Measurements from ENCODE around the gene DNTTIP2. TPM values are rescaled to one million over a fixed set of nuclear protein-coding genes. Genes with fewer than 3 reads are reported as not detected.
"Not testable (repeated sequence)": the region's sequence is repeated elsewhere in the genome, so short reads cannot be mapped to it uniquely, and the experiment has no call there.

DNTTIP2 gene
- total RNA-seq, 1 experiment from 2014 or later: 66.1 TPM

GRCh38 chr1:93833293-93833692 is 45.7 kb downstream of the DNTTIP2 start:
- H3K79me2 ChIP-seq (ENCODE audit: insufficient read depth, low read length); H3K4me3 ChIP-seq (replicated peaks in 1 of 2; ENCODE audit: low read depth in 1 of 2, low read length in 2 of 2); BruUV-seq (replicated peaks); H3K36me3 ChIP-seq (ENCODE audit: control insufficient read depth in 1 of 2, insufficient read depth in 2 of 2, low read length in 2 of 2); H3K4me2 ChIP-seq (ENCODE audit: low read length); RAD21 ChIA-PET (ENCODE audit: low non-redundant PET in 1 of 2, low total read pairs in 2 of 2, uncharacterized antibody in 2 of 2, unreplicated experiment in 2 of 2); CTCF ChIA-PET; H3K27me3 ChIP-seq (ENCODE audit: insufficient read depth, low read length); H3K9ac ChIP-seq (ENCODE audit: low read length); intact Hi-C loops (cut with micrococcal nuclease); DNase-seq (ENCODE audit: low read depth, low spot score); ATAC-seq; POLR2A ChIA-PET; H3K9me2 ChIP-seq (ENCODE audit: insufficient read depth); H3K4me1 ChIP-seq (ENCODE audit: control insufficient read depth in 1 of 2, insufficient read depth in 2 of 2, low read length in 2 of 2); H2AFZ ChIP-seq (ENCODE audit: low read depth, low read length, poor library complexity, severe bottlenecking); H3K27ac ChIP-seq (ENCODE audit: low read depth, low read length); H3K9me3 ChIP-seq (ENCODE audit: control insufficient read depth in 1 of 2, insufficient read depth in 1 of 2, low read depth in 1 of 2, low read length in 2 of 2); H4K20me1 ChIP-seq (ENCODE audit: insufficient read depth): not testable (repeated sequence)
- TF ChIP-seq CBX3 (IDR thresholded peaks at IDR 0.05; ENCODE audit: low read depth): peak; percentile 68; the same call in 1 of the 2 replicates

GRCh38 chr1:93829061-93829460 is 49.9 kb downstream of the DNTTIP2 start:
- TF ChIP-seq EZH2phosphoT487 (IDR thresholded peaks at IDR 0.05; ENCODE audit: borderline replicate concordance): no peak
- no peak for TF ChIP-seq ELF1 (IDR thresholded peaks at IDR 0.05; ENCODE audit: borderline replicate concordance, low read depth)
- TF ChIP-seq FOSL1 (IDR thresholded peaks at IDR 0.05; ENCODE audit: low read depth): no peak
- no peak for TF ChIP-seq CTCF (IDR thresholded peaks at IDR 0.05 in 2 of 3, conservative IDR thresholded peaks at IDR 0.05 in 1 of 3; ENCODE audit: borderline replicate concordance in 1 of 3, insufficient read depth in 1 of 3, low read depth in 2 of 3, low read length in 2 of 3)
- TF ChIP-seq SP1 (IDR thresholded peaks at IDR 0.05; ENCODE audit: low read depth): no peak
- no peak for TF ChIP-seq ZFX (IDR thresholded peaks at IDR 0.05)
- TF ChIP-seq SRF (IDR thresholded peaks at IDR 0.05; ENCODE audit: low read depth): no peak
- no peak for TF ChIP-seq TCF7L2 (IDR thresholded peaks at IDR 0.05; ENCODE audit: borderline replicate concordance, extremely low read depth, insufficient read depth, insufficient read length)
- no peak for TF ChIP-seq POLR2AphosphoS5 (IDR thresholded peaks at IDR 0.05; ENCODE audit: low read depth, low read length)
- no peak for TF ChIP-seq ATF3 (IDR thresholded peaks at IDR 0.05)
- TF ChIP-seq ZNF274 (IDR thresholded peaks at IDR 0.05; ENCODE audit: low read depth, low read length): no peak
- TF ChIP-seq CEBPB (IDR thresholded peaks at IDR 0.05; ENCODE audit: low read depth): no peak
- TF ChIP-seq POLR2A (IDR thresholded peaks at IDR 0.05; ENCODE audit: borderline replicate concordance, extremely low read depth, insufficient read depth, insufficient read length): no peak
- no peaks in the 10 kb centered on the region for H3K79me2 ChIP-seq (ENCODE audit: insufficient read depth, low read length)
- no peak overlapping the region for H2AFZ ChIP-seq (ENCODE audit: low read depth, low read length, poor library complexity, severe bottlenecking)
- H3K4me3 ChIP-seq (replicated peaks in 1 of 2; ENCODE audit: low read depth in 1 of 2, low read length in 2 of 2): no peak overlapping the region
- no peak overlapping the region for H3K9ac ChIP-seq (ENCODE audit: low read length)
- H3K4me2 ChIP-seq (ENCODE audit: low read length): no peak overlapping the region
- ChIA-PET RAD21 (ENCODE audit: low non-redundant PET in 1 of 2, low total read pairs in 2 of 2, uncharacterized antibody in 2 of 2, unreplicated experiment in 2 of 2) (no interaction called here), CTCF (interaction anchor here (1.1 to 1.2 kb wide), 2 partner anchors 13 to 15 kb away, joined by 3 to 6 read pairs; no protein-coding TSS in a partner anchor), POLR2A (no interaction called here)
- no peak for DNase-seq (ENCODE audit: low read depth, low spot score)
- 0 out of 4 replicates have a peak, but pooled peaks cover 0 to 4% of the 10 kb centered on the region in 2 experiments for H3K9me3 ChIP-seq (ENCODE audit: control insufficient read depth in 1 of 2, insufficient read depth in 1 of 2, low read depth in 1 of 2, low read length in 2 of 2)
- intact Hi-C loops (cut with micrococcal nuclease): no loop called here
- H3K4me1 ChIP-seq (ENCODE audit: control insufficient read depth in 1 of 2, insufficient read depth in 2 of 2, low read length in 2 of 2): peaks cover 0 to 19% of the 10 kb centered on the region in 2 experiments
- no peaks in the 10 kb centered on the region for H3K9me2 ChIP-seq (ENCODE audit: insufficient read depth)
- H4K20me1 ChIP-seq (ENCODE audit: insufficient read depth): no peaks in the 10 kb centered on the region
- BruUV-seq (replicated peaks): no TSS peak
- ATAC-seq: peak; percentile 47
- H3K27me3 ChIP-seq (ENCODE audit: insufficient read depth, low read length): no peaks in the 10 kb centered on the region
- no peaks in the 10 kb centered on the region for H3K36me3 ChIP-seq (ENCODE audit: control insufficient read depth in 1 of 2, insufficient read depth in 2 of 2, low read length in 2 of 2)
- no peak overlapping the region for H3K27ac ChIP-seq (ENCODE audit: low read depth, low read length)

All from HCT116 (cell line).